ENCODE measurements around the gene SLC22A25.

DNA sequence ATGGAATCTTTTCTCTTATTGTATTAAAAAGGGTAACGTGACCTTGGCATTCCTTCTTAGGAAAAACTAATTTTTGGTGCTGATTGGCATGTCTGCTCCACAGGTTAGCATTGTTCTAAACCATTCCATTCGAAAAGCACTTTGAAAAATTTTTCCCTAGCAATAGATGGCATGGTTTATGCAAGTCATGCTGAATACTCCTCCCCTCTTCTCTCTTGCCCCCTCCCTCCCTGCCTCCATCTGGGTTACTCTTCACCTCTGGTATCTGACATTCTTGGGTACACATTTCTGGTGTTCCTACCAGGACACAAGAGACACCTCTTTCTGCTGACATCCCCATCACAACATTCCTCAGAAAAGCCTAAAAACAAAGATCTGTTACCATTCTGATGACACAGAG lies 1.5 kb upstream of the SLC22A25 start:
- no peak for TF ChIP-seq EZH2 (IDR thresholded peaks at IDR 0.05)
- TF ChIP-seq POLR2AphosphoS5 (IDR thresholded peaks at IDR 0.05; ENCODE audit: borderline replicate concordance, low read depth, low read length): no peak
